Bronchial epithelial cell (primary cell): ENCODE data around the gene MAEA. TPM values are rescaled to one million over a fixed set of nuclear protein-coding genes. Genes with fewer than 3 reads are reported as not detected.

ENCODE experiments used
- DNase-seq: peaks from one replicate; pipeline ENCODE4 v3.0.0-alpha.2; 2010; ENCODE audit warnings: low read depth
- FAIRE-seq: peaks from 2 replicates; lab custom pipeline; 2011; peaks lifted over from hg19 to GRCh38; lab: Jason Lieb, UNC
- H3K27me3 ChIP-seq: 2 replicates; pipeline ENCODE4 v1.5.1; 2011; ENCODE audit warnings: low read length; ENCODE audit not compliant: control insufficient read depth, insufficient read depth
- H3K36me3 ChIP-seq: 2 replicates; pipeline ENCODE4 v1.5.1; 2011; ENCODE audit warnings: low read length; ENCODE audit not compliant: control insufficient read depth, insufficient read depth
- H3K4me3 ChIP-seq: 2 replicates; pipeline ENCODE4 v1.5.1; 2011; ENCODE audit warnings: mild to moderate bottlenecking, low read depth, low read length, control low read depth
- total RNA-seq: library from RNA; depleted of rRNA; stranded (reverse); fragments of >200 nt; gene quantifications from 2 replicates; pipeline ENCODE4 v1.2.1, GENCODE V29; 2014
- TF ChIP-seq, protein P1 (sequence below): IDR thresholded peaks from 2 replicates; pipeline ENCODE4 v1.5.1; 2011; ENCODE audit warnings: mild to moderate bottlenecking, moderate library complexity, low read length, control low read depth, inconsistent platforms; ENCODE audit not compliant: insufficient read depth, severe bottlenecking

Gene MAEA
- total RNA-seq, 1 donor from 2014 or later = 46.1 TPM

- FAIRE-seq = no peak
- Histone ChIP-seq H3K4me3 (no peak overlapping the region), H3K27me3 (no peaks in the 10 kb centered on the region), H3K36me3 (peaks cover 13% of the 10 kb centered on the region)
- no peak for DNase-seq
- TF ChIP-seq, protein P1, sequence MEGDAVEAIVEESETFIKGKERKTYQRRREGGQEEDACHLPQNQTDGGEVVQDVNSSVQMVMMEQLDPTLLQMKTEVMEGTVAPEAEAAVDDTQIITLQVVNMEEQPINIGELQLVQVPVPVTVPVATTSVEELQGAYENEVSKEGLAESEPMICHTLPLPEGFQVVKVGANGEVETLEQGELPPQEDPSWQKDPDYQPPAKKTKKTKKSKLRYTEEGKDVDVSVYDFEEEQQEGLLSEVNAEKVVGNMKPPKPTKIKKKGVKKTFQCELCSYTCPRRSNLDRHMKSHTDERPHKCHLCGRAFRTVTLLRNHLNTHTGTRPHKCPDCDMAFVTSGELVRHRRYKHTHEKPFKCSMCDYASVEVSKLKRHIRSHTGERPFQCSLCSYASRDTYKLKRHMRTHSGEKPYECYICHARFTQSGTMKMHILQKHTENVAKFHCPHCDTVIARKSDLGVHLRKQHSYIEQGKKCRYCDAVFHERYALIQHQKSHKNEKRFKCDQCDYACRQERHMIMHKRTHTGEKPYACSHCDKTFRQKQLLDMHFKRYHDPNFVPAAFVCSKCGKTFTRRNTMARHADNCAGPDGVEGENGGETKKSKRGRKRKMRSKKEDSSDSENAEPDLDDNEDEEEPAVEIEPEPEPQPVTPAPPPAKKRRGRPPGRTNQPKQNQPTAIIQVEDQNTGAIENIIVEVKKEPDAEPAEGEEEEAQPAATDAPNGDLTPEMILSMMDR = no peak
These were observed 69.4 kb downstream of the MAEA start for GRCh38 chr4:1359144-1359501.

GRCh38 chr4:1359976-1360375 is 70.3 kb downstream of the MAEA start:
- TF ChIP-seq, protein P1 = no peak
- peaks cover 10% of the 10 kb centered on the region for H3K36me3 ChIP-seq
- FAIRE-seq = no peak

GRCh38 chr4:1360423-1361283 is 71.0 kb downstream of the MAEA start:
- DNase-seq (no peak), FAIRE-seq (no peak)
- Histone ChIP-seq H3K36me3 (peaks cover 8% of the 10 kb centered on the region), H3K27me3 (no peaks in the 10 kb centered on the region), H3K4me3 (no peak overlapping the region)
- TF ChIP-seq, protein P1 = no peak

More at GRCh38 chr4:1359976-1360375, 70.3 kb downstream of the MAEA start:
- Histone ChIP-seq H3K4me3 (no peak overlapping the region), H3K27me3 (no peaks in the 10 kb centered on the region)
- no peak for DNase-seq

DNA sequence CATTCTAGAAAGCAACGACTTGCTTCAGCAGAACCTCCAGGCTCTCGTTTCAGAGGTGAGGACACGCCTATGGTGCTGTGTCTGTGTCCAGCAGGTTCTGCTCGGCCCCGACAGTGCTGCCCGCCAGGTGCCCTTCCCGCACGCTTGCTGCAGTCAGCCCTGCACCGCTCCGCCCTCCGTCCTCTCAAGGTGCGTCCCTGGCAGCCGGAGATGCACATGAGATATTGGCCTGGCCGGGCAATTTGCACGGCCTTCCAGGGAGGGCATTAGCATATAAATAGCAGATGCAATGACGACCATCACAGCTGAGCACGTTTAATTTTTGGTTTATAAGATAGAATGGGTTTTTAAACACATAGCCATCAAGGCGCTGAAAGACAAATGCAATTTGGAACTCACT is 71.7 kb downstream of the MAEA start:
- Histone ChIP-seq H3K27me3 (no peaks in the 10 kb centered on the region), H3K4me3 (no peak overlapping the region), H3K36me3 (peaks cover 6% of the 10 kb centered on the region)
- TF ChIP-seq, protein P1 = no peak
- FAIRE-seq (no peak), DNase-seq (no peak)

GRCh38 chr4:1362046-1362445 is 72.4 kb downstream of the MAEA start:
- H3K27me3 ChIP-seq = no peaks in the 10 kb centered on the region
- no peak for DNase-seq
- TF ChIP-seq, protein P1 = no peak
- H3K36me3 ChIP-seq = peaks cover 4% of the 10 kb centered on the region
- H3K4me3 ChIP-seq = no peak overlapping the region
- no peak for FAIRE-seq
